Breast epithelium (tissue), 4 donors: ENCODE data around the gene CDH13. TPM values are rescaled to one million over a fixed set of nuclear protein-coding genes. Genes with fewer than 3 reads are reported as not detected.

Experiments used
- DNase-seq, 2 donors: peaks; one replicate each; pipeline ENCODE4 v3.0.0-alpha.2; 2019; ENCODE audit warnings: low spot score in 2 of 2
- H3K27ac ChIP-seq, 2 donors: fragments of 200-600 bp; sonication (generic) in 1 of 2; one replicate each; pipeline ENCODE4 v1.5.1; 2016 to 2019; ENCODE audit warnings: mild to moderate bottlenecking in 1 of 2
- H3K27me3 ChIP-seq, 2 donors: fragments of 200-600 bp; sonication (generic) in 1 of 2; one replicate each; pipeline versions ENCODE4 v1.5.1 to v1.6.0; 2017 to 2019; ENCODE audit warnings: control low read depth in 1 of 2, mild to moderate bottlenecking in 1 of 2
- H3K36me3 ChIP-seq: fragments of 200-600 bp; one replicate; pipeline ENCODE4 v1.5.1; 2019
- H3K4me1 ChIP-seq, 2 donors: fragments of 200-600 bp; sonication (generic); one replicate each; pipeline ENCODE4 v1.5.1; 2016 to 2019; ENCODE audit warnings: control low read depth in 1 of 2
- H3K4me3 ChIP-seq, 3 donors: fragments of 200-600 bp; sonication (generic); 1 replicate in 2 of 3; 2 replicates in 1 of 3; pipeline ENCODE4 v1.5.1; 2016 to 2019; ENCODE audit warnings: mild to moderate bottlenecking in 3 of 3, moderate library complexity in 2 of 3
- H3K9me3 ChIP-seq, 2 donors: fragments of 200-600 bp; sonication (generic) in 1 of 2; one replicate each; pipeline ENCODE4 v1.5.1; 2016 to 2019; ENCODE audit warnings: control low read depth in 1 of 2
- CTCF ChIP-seq, 3 donors: fragments of 450-650 bp; IDR thresholded peaks; one replicate each; pipeline ENCODE4 v1.5.1; 2016 to 2017; ENCODE audit warnings: antibody characterized with exemption in 3 of 3, mild to moderate bottlenecking in 3 of 3, moderate library complexity in 3 of 3
- POLR2A ChIP-seq: fragments of 450-650 bp; IDR thresholded peaks from one replicate; pipeline ENCODE4 v1.6.1; 2016; ENCODE audit warnings: antibody characterized with exemption, mild to moderate bottlenecking, moderate library complexity
- POLR2AphosphoS5 ChIP-seq, 3 donors: sonication (generic); formaldehyde crosslinking; IDR thresholded peaks; one replicate each; pipeline ENCODE4 v1.6.1; 2017; ENCODE audit warnings: antibody characterized with exemption in 3 of 3
- intact Hi-C: fragments of 100-400 bp; cut with DNase I; formaldehyde crosslinking; loops from one replicate; pipeline ENCODE4 v1.15.1; 2023; ENCODE audit warnings: low total_unique reads
- total RNA-seq, 3 donors: library from RNA; depleted of rRNA; stranded (reverse); fragments of >200 nt; gene quantifications; one replicate each; pipeline ENCODE4 v1.1.0, GENCODE V29; 2016

CDH13 gene
- total RNA-seq, 3 donors from 2014 or later, result 6.0 to 13.1 (median 11.5) TPM

GRCh38 chr16:83660282-83660681, 1033.5 kb downstream of the CDH13 start:
- H3K9me3 ChIP-seq, result peaks cover 0 to 5% of the 10 kb centered on the region in 2 donors
- no peak overlapping the region for H3K4me3 ChIP-seq
- intact Hi-C loops, result no loop called here
- H3K27ac ChIP-seq, result no peak overlapping the region
- TF ChIP-seq POLR2AphosphoS5 (IDR thresholded peaks at IDR 0.05), result no peak
- TF ChIP-seq POLR2A, result no peak
- no peak for TF ChIP-seq CTCF (IDR thresholded peaks at IDR 0.05)
- H3K27me3 ChIP-seq, result no peaks in the 10 kb centered on the region
- no peaks in the 10 kb centered on the region for H3K4me1 ChIP-seq
- no peaks in the 10 kb centered on the region for H3K36me3 ChIP-seq
- DNase-seq, result no peak

GRCh38 chr16:83661656-83662055, 1034.9 kb downstream of the CDH13 start:
- Histone ChIP-seq H3K9me3 (peaks cover 0 to 5% of the 10 kb centered on the region in 2 donors), H3K4me3 (no peak overlapping the region), H3K36me3 (no peaks in the 10 kb centered on the region), H3K4me1 (no peaks in the 10 kb centered on the region), H3K27ac (no peak overlapping the region), H3K27me3 (no peaks in the 10 kb centered on the region)
- no peak for DNase-seq
- intact Hi-C loops, result no loop called here
- no peak for TF ChIP-seq POLR2A
- TF ChIP-seq CTCF (IDR thresholded peaks at IDR 0.05), result no peak
- no peak for TF ChIP-seq POLR2AphosphoS5 (IDR thresholded peaks at IDR 0.05)

DNA sequence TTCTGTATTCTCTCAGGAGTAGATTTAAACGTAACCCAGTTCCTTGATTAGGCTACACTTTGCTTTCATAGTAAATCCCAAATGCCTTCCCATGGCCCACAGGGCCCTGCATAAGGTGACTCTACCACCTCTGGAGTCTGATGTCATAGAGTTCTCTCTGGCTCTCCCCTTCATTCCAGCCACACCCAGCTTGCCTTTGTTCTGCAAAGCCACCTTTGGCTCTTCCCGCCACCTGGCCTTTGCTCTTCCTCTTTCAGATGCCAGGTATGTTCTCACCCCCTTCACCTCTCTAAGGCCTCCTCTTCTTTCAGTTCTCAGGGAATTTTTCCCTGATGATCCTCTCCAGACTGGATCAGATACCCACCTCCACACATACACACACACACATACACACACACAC, 1039.7 kb downstream of the CDH13 start:
- no peak for DNase-seq
- H3K36me3 ChIP-seq, result no peaks in the 10 kb centered on the region
- intact Hi-C loops, result no loop called here

DNA sequence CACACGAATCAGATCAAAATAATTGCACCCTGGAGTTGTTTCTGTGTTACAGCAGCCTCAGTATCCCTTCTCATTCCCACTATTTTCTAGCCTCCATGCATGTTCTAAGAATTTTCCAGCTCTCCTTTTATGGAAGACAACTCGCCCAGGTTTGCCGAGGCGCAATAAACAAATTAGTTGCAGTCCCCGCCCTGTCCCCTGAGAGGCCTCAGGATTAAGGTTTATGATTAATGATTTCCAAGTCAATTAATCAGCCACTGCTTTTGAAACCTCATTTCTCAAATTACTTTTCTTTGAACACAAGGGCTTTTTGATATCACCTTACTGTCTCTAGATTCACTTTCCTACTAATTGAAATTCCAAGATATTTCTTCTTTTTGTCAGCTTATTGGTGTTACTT, 1042.7 kb downstream of the CDH13 start:
- no peak overlapping the region for H3K4me3 ChIP-seq
- H3K27me3 ChIP-seq, result no peaks in the 10 kb centered on the region
- H3K9me3 ChIP-seq, result peaks cover 0 to 12% of the 10 kb centered on the region in 2 donors
- no peaks in the 10 kb centered on the region for H3K4me1 ChIP-seq
- no peaks in the 10 kb centered on the region for H3K36me3 ChIP-seq
- no peak for DNase-seq
- TF ChIP-seq POLR2AphosphoS5 (IDR thresholded peaks at IDR 0.05), result no peak
- TF ChIP-seq POLR2A, result no peak
- TF ChIP-seq CTCF (IDR thresholded peaks at IDR 0.05), result no peak
- H3K27ac ChIP-seq, result no peak overlapping the region
- intact Hi-C loops, result no loop called here

More for the DNA sequence above, 1039.7 kb downstream of the CDH13 start:
- H3K4me1 ChIP-seq, result no peaks in the 10 kb centered on the region
- no peak overlapping the region for H3K27ac ChIP-seq
- H3K4me3 ChIP-seq, result no peak overlapping the region
- no peaks in the 10 kb centered on the region for H3K27me3 ChIP-seq
- TF ChIP-seq CTCF (IDR thresholded peaks at IDR 0.05) (no peak), POLR2AphosphoS5 (IDR thresholded peaks at IDR 0.05) (no peak), POLR2A (no peak)
- peaks cover 0 to 12% of the 10 kb centered on the region in 2 donors for H3K9me3 ChIP-seq

DNA sequence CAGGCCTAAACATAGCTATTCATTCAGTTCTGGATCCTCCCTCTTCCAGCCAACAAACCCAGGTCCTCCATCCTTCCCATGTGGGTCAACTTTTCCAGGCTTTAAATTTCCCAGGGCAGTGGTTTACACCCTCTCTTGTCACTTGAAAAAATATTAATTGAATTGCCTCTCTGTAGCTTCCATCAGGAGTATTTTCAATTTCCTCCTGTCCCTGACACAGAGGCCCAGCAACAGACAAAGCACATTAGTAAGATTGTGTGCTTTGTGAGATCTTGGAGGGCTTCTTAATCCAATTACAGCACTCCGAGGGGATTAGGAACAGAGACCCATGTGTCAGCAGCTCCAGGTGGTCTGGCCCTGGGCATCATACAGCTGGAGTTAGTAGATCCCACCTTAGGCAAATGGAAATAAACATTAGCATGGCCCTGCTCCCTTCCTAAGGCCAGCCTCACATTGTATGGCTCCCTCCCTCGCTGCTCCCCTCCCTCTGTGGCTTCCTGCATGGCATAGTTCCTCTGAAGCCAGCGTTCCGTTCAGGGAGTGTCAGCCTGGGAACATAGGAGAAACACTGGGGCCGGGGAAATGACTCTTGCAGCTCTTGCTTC, 1048.3 kb downstream of the CDH13 start:
- H3K4me3 ChIP-seq, result no peak overlapping the region
- H3K36me3 ChIP-seq, result no peaks in the 10 kb centered on the region
- intact Hi-C loops, result no loop called here
- H3K9me3 ChIP-seq, result peaks cover 0 to 5% of the 10 kb centered on the region in 2 donors
- H3K27ac ChIP-seq, result no peak overlapping the region
- DNase-seq, result no peak
- no peak for TF ChIP-seq POLR2AphosphoS5 (IDR thresholded peaks at IDR 0.05)
- TF ChIP-seq CTCF (IDR thresholded peaks at IDR 0.05), result no peak
- TF ChIP-seq POLR2A, result no peak
- no peaks in the 10 kb centered on the region for H3K4me1 ChIP-seq
- H3K27me3 ChIP-seq, result no peaks in the 10 kb centered on the region
